Measurements from ENCODE around the gene GNAT1. TPM values are rescaled to one million over a fixed set of nuclear protein-coding genes. Genes with fewer than 3 reads are reported as not detected.

GNAT1 gene
- polyA plus RNA-seq, 2 of the 4 experiments (the other 2 are of a cell fraction), result not detected

DNA sequence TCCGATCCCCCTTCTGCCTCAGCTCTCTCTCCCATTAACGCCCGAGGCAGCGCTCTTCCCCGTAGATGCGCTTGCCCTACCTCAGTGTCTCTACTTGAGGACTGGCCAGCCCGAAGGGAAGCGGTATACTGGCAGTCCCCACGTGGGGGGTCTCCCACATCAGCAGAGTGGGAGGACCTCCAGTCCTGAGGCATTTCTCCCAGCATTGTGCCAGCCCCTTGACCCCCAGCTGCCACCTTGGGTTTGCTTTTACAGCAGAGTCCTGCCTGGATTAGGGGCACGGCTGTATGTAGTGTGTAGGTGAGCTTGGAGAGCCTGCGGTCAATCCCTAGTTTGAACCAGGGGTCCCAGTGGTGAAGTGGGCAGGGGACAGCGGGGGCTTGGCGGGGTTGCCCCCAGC is 35.5 kb upstream of the GNAT1 start:
- Histone ChIP-seq H3K4me2 (peak overlapping the region; percentile 94), H3K27ac (peak overlapping the region; percentile 76 to 85; a peak in 5 of 6 replicates), H3K9me3 (no peaks in the 10 kb centered on the region), H3K4me1 (peaks cover 48% of the 10 kb centered on the region), H3K4me3 (peak overlapping the region; percentile 74)
- ChIA-PET CTCF (interaction anchor here (0.8 to 2.0 kb wide), 8 partner anchors 17 to 38 kb away, joined by 3 to 6 read pairs (median 5); partner anchors contain the start of gene GNAT1), POLR2A (no interaction called here)
- DNase-seq (ENCODE audit: low read depth in 1 of 2, low spot score in 1 of 2), result no peak
- no peak for FAIRE-seq
- TF ChIP-seq, protein P1, sequence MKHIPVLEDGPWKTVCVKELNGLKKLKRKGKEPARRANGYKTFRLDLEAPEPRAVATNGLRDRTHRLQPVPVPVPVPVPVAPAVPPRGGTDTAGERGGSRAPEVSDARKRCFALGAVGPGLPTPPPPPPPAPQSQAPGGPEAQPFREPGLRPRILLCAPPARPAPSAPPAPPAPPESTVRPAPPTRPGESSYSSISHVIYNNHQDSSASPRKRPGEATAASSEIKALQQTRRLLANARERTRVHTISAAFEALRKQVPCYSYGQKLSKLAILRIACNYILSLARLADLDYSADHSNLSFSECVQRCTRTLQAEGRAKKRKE (CRISPR knock-in tag; IDR thresholded peaks at IDR 0.05; ENCODE audit: low read depth), result no peak
- TF ChIP-seq, protein P2, sequence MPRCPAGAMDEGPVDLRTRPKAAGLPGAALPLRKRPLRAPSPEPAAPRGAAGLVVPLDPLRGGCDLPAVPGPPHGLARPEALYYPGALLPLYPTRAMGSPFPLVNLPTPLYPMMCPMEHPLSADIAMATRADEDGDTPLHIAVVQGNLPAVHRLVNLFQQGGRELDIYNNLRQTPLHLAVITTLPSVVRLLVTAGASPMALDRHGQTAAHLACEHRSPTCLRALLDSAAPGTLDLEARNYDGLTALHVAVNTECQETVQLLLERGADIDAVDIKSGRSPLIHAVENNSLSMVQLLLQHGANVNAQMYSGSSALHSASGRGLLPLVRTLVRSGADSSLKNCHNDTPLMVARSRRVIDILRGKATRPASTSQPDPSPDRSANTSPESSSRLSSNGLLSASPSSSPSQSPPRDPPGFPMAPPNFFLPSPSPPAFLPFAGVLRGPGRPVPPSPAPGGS (IDR thresholded peaks at IDR 0.05), result no peak
- TF ChIP-seq RFX5 (IDR thresholded peaks at IDR 0.05) (no peak), EHMT2 (IDR thresholded peaks at IDR 0.05; ENCODE audit: low read depth) (no peak), NR3C1 (IDR thresholded peaks at IDR 0.05) (no peak), RNF2 (IDR thresholded peaks at IDR 0.05; ENCODE audit: borderline replicate concordance, low read depth) (no peak), EHF (CRISPR knock-in tag; IDR thresholded peaks at IDR 0.05) (no peak), POLR2A (IDR thresholded peaks at IDR 0.05; ENCODE audit: low read length) (no peak), CBX2 (IDR thresholded peaks at IDR 0.05; ENCODE audit: borderline replicate concordance, low read depth) (no peak), RARB (CRISPR knock-in tag; IDR thresholded peaks at IDR 0.05) (no peak)
- TF ChIP-seq, protein P3, sequence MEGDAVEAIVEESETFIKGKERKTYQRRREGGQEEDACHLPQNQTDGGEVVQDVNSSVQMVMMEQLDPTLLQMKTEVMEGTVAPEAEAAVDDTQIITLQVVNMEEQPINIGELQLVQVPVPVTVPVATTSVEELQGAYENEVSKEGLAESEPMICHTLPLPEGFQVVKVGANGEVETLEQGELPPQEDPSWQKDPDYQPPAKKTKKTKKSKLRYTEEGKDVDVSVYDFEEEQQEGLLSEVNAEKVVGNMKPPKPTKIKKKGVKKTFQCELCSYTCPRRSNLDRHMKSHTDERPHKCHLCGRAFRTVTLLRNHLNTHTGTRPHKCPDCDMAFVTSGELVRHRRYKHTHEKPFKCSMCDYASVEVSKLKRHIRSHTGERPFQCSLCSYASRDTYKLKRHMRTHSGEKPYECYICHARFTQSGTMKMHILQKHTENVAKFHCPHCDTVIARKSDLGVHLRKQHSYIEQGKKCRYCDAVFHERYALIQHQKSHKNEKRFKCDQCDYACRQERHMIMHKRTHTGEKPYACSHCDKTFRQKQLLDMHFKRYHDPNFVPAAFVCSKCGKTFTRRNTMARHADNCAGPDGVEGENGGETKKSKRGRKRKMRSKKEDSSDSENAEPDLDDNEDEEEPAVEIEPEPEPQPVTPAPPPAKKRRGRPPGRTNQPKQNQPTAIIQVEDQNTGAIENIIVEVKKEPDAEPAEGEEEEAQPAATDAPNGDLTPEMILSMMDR (IDR thresholded peaks at IDR 0.05), result no peak
- ATAC-seq, result 0 out of 6 replicates have a peak, but pooled peaks of 1 of the 2 experiments have one; percentile 5
- WGBS (ENCODE audit: missing lambda C conversion rate), result 86% methylated on average over 9 of the region's 13 CpGs

DNA sequence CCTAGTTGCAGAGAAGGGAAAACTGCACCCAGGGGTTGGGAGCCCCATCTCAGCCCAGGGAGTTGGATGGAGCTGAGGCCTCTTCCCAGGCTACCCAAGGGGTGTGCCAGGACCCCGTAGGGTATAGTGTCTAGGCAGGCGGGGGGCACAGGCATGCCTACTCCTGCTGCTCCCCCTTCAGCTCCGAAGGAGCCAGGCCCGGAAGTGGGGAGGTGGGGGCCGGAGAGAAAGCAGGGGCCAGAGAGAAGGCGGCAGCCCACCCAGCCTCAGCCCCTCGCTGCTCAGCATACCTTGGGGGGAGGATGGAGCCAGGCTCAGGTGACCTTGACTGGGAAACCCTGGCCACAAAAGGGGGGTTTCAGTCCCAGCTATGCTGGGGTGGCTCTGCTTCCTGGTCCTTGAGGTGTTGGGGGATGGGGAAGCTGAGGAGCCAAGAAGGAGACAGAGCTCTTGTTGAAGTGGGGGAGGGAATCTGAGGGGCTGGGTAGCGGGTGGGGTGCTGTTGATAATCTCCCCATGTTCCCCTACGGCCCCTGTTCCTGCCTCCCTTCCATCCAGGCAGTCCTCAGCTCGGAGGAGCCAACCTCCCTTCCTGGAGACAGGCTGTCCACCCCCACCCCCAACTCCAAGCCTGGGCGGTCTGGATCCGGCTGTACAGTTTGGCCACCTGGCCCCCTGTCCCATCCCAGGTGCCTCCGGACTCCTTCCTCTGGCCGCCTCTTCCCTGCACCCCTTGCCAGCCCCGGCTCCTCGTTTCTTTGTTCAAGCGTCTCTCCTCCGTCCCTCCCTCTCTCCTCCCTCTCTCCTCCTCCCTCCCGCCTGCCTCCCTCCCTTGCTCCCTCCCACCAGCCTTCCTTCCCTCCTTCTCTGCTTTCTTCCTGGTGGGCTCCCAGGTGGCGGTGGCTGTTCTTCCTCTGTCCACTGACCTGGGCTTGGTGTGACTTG is 34.6 kb upstream of the GNAT1 start:
- H3K4me2 ChIP-seq, result peak overlapping the region; percentile 94
- H3K9me3 ChIP-seq, result no peaks in the 10 kb centered on the region
- ATAC-seq (peak in 1 of 2 experiments; percentile 57; a peak in 3 of 6 replicates), DNase-seq (ENCODE audit: low read depth in 1 of 2, low spot score in 1 of 2) (peak in 1 of 2 experiments; percentile 17), FAIRE-seq (no peak)
- POLR2A ChIA-PET, result no interaction called here
- H3K27ac ChIP-seq, result peak overlapping the region; percentile 67 to 85
- H3K4me1 ChIP-seq, result peaks cover 58% of the 10 kb centered on the region
- H3K4me3 ChIP-seq, result peak overlapping the region; percentile 74
- 26% methylated on average over 13 of the region's 20 CpGs for WGBS (ENCODE audit: missing lambda C conversion rate)
- TF ChIP-seq ZSCAN20 (CRISPR knock-in tag; IDR thresholded peaks at IDR 0.05), result no peak
- TF ChIP-seq JUNB (IDR thresholded peaks at IDR 0.05), result no peak
- no peak for TF ChIP-seq EHMT2 (IDR thresholded peaks at IDR 0.05; ENCODE audit: low read depth)
- TF ChIP-seq POLR2A (IDR thresholded peaks at IDR 0.05; ENCODE audit: low read length), result no peak
- no peak for TF ChIP-seq TP53 (CRISPR knock-in tag; IDR thresholded peaks at IDR 0.05)
- no peak for TF ChIP-seq NFE2L2 (conservative IDR thresholded peaks at IDR 0.05; ENCODE audit: low read length)
- TF ChIP-seq, protein P4, sequence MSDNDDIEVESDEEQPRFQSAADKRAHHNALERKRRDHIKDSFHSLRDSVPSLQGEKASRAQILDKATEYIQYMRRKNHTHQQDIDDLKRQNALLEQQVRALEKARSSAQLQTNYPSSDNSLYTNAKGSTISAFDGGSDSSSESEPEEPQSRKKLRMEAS (IDR thresholded peaks at IDR 0.05), result no peak
- no peak for TF ChIP-seq CBX8 (IDR thresholded peaks at IDR 0.05)
- no peak for TF ChIP-seq CEBPB (IDR thresholded peaks at IDR 0.05)
- TF ChIP-seq, protein P5, sequence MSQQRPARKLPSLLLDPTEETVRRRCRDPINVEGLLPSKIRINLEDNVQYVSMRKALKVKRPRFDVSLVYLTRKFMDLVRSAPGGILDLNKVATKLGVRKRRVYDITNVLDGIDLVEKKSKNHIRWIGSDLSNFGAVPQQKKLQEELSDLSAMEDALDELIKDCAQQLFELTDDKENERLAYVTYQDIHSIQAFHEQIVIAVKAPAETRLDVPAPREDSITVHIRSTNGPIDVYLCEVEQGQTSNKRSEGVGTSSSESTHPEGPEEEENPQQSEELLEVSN (IDR thresholded peaks at IDR 0.05; ENCODE audit: borderline replicate concordance, low read depth), result no peak
- TF ChIP-seq HOXB5 (CRISPR knock-in tag; IDR thresholded peaks at IDR 0.05), result no peak
- no peak for TF ChIP-seq ESRRA (IDR thresholded peaks at IDR 0.05; ENCODE audit: borderline replicate concordance, low read length)
- TF ChIP-seq ZC3H11A (IDR thresholded peaks at IDR 0.05), result no peak
- TF ChIP-seq CHD2 (IDR thresholded peaks at IDR 0.05; ENCODE audit: low read length, partially characterized antibody), result no peak
- no peak for TF ChIP-seq TFCP2L1 (CRISPR knock-in tag; IDR thresholded peaks at IDR 0.05)
- no peak for TF ChIP-seq JUN (IDR thresholded peaks at IDR 0.05)
- TF ChIP-seq MAFK (IDR thresholded peaks at IDR 0.05; ENCODE audit: partially characterized antibody), result no peak
- CTCF ChIA-PET, result interaction anchor here (0.6 to 2.0 kb wide), 11 partner anchors 16 to 69 kb away, joined by 3 to 6 read pairs (median 4); partner anchors contain the start of gene GNAT1
